NT2/D1 (cell line): ENCODE data around the gene KCNT1.

ENCODE experiments used
- SUZ12 ChIP-seq: IDR thresholded peaks from 2 replicates; pipeline ENCODE4 v1.6.1; 2011; ENCODE audit not compliant: insufficient read length, insufficient read depth; ENCODE audit errors: extremely low read depth
- YY1 ChIP-seq: IDR thresholded peaks from 2 replicates; pipeline ENCODE4 v1.6.1; 2011; ENCODE audit not compliant: insufficient read length, insufficient read depth
- ZNF274 ChIP-seq: IDR thresholded peaks from 2 replicates; pipeline ENCODE4 v1.6.1; 2011; ENCODE audit warnings: mild to moderate bottlenecking, low read depth, low read length

- no peak for TF ChIP-seq ZNF274
- TF ChIP-seq YY1, result no peak
- no peak for TF ChIP-seq SUZ12
These were observed 103.5 kb downstream of the KCNT1 start for GRCh38 chr9:135805422-135806022.
